ENCODE data around the gene BDKRB1. TPM values are rescaled to one million over a fixed set of nuclear protein-coding genes. Genes with fewer than 3 reads are reported as not detected.

BDKRB1 gene
- total RNA-seq, 3 donors from 2014 or later (not counting 1 experiment from before 2014, with no cell fraction given): not detected

DNA sequence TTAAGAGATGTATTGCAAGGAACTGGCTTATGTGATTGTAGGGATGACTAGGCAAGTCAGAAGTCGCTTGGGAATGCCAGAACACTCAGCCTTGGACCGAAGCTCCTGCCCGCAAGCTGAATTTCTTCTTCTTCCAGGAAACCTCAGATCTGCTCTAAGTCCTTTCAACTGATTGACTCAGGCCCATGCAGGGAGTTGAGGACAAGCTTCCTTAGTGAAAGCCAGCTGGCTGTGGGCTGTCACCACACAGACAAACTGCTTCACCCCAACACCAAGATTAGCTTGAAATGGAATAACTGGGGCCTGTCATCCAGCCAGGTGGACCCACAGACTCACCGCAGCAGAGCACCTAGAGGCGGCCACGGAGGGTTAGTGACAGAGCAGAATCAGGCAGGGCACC is 26.7 kb upstream of the BDKRB1 start:
- no peaks in the 10 kb centered on the region for H3K36me3 Mint-ChIP-seq
- Histone ChIP-seq H3K9me3 (ENCODE audit: control insufficient read depth, insufficient read depth, low read length) (no peaks in the 10 kb centered on the region), H3K4me1 (ENCODE audit: control insufficient read depth, insufficient read depth, low read length) (no peaks in the 10 kb centered on the region), H3K27me3 (ENCODE audit: control insufficient read depth, insufficient read depth, low read length) (no peaks in the 10 kb centered on the region), H3K27ac (ENCODE audit: low read length) (no peak overlapping the region), H3K4me3 (ENCODE audit: low read length) (no peak overlapping the region), H3K36me3 (ENCODE audit: control insufficient read depth, insufficient read depth, low read length) (no peaks in the 10 kb centered on the region)
- peaks cover 0 to 7% of the 10 kb centered on the region in 2 donors for H3K27me3 Mint-ChIP-seq (ENCODE audit: low read depth in 2 of 2)
- no peak overlapping the region for H3K4me3 Mint-ChIP-seq
- ATAC-seq (no peak), DNase-seq (no peak)
- no peak for TF ChIP-seq CTCF (IDR thresholded peaks at IDR 0.05)
- WGBS (ENCODE audit: insufficient coverage): 88% methylated on average over 6 of the region's 6 CpGs
- H3K9me3 Mint-ChIP-seq: no peaks in the 10 kb centered on the region
- H3K4me1 Mint-ChIP-seq: no peaks in the 10 kb centered on the region
- intact Hi-C loops (cut with micrococcal nuclease): no loop called here
- H3K27ac Mint-ChIP-seq: no peak overlapping the region

DNA sequence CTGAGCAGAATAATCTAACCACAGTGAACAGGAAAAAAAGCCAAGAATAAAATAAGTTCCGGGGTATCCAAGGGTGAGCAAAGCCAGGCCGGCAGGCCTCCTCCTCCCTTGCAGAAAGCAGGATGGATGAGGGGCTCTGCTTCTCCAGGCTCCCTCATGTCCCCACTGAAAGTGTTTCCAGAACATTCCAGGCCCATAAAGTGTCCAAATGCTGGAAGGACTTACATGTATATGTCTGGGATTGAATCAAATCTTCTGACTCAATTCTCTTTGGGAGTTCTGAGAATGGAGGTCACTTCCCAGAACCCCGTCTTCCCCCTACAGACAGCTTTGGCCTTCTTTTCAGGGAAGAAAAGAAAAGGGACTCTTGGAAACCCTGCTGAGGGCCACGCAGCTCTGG is 25.0 kb upstream of the BDKRB1 start:
- no peak overlapping the region for H3K27ac Mint-ChIP-seq
- no peaks in the 10 kb centered on the region for H3K27me3 Mint-ChIP-seq (ENCODE audit: low read depth in 2 of 2)
- TF ChIP-seq CTCF (IDR thresholded peaks at IDR 0.05): no peak
- H3K36me3 ChIP-seq (ENCODE audit: control insufficient read depth, insufficient read depth, low read length): no peaks in the 10 kb centered on the region
- H3K27me3 ChIP-seq (ENCODE audit: control insufficient read depth, insufficient read depth, low read length): no peaks in the 10 kb centered on the region
- WGBS (ENCODE audit: insufficient coverage): 78% methylated on average over 4 of the region's 4 CpGs
- H3K9me3 Mint-ChIP-seq: no peaks in the 10 kb centered on the region
- H3K4me3 Mint-ChIP-seq: no peak overlapping the region
- H3K4me3 ChIP-seq (ENCODE audit: low read length): no peak overlapping the region
- H3K4me1 ChIP-seq (ENCODE audit: control insufficient read depth, insufficient read depth, low read length): no peaks in the 10 kb centered on the region
- DNase-seq (no peak), ATAC-seq (no peak)
- intact Hi-C loops (cut with micrococcal nuclease): no loop called here
- no peak overlapping the region for H3K27ac ChIP-seq (ENCODE audit: low read length)
- H3K36me3 Mint-ChIP-seq: no peaks in the 10 kb centered on the region
- H3K4me1 Mint-ChIP-seq: no peaks in the 10 kb centered on the region
- H3K9me3 ChIP-seq (ENCODE audit: control insufficient read depth, insufficient read depth, low read length): no peaks in the 10 kb centered on the region

GRCh38 chr14:96231526-96232130 is 24.4 kb upstream of the BDKRB1 start:
- no peak for DNase-seq
- Histone ChIP-seq H3K36me3 (ENCODE audit: control insufficient read depth, insufficient read depth, low read length) (no peaks in the 10 kb centered on the region), H3K4me3 (ENCODE audit: low read length) (no peak overlapping the region), H3K27ac (ENCODE audit: low read length) (no peak overlapping the region), H3K4me1 (ENCODE audit: control insufficient read depth, insufficient read depth, low read length) (no peaks in the 10 kb centered on the region), H3K27me3 (ENCODE audit: control insufficient read depth, insufficient read depth, low read length) (no peaks in the 10 kb centered on the region), H3K9me3 (ENCODE audit: control insufficient read depth, insufficient read depth, low read length) (no peaks in the 10 kb centered on the region)
- Mint-ChIP-seq H3K27ac (no peak overlapping the region), H3K4me3 (no peak overlapping the region), H3K27me3 (ENCODE audit: low read depth in 2 of 2) (no peaks in the 10 kb centered on the region), H3K4me1 (no peaks in the 10 kb centered on the region), H3K36me3 (no peaks in the 10 kb centered on the region), H3K9me3 (no peaks in the 10 kb centered on the region)
- intact Hi-C loops (cut with micrococcal nuclease): no loop called here
- no peak for ATAC-seq
- TF ChIP-seq CTCF (IDR thresholded peaks at IDR 0.05): no peak
- 82% methylated on average over 12 of the region's 12 CpGs for WGBS (ENCODE audit: insufficient coverage)

GRCh38 chr14:96232506-96232905 is 23.5 kb upstream of the BDKRB1 start:
- DNase-seq (no peak), ATAC-seq (no peak)
- Histone ChIP-seq H3K4me1 (ENCODE audit: control insufficient read depth, insufficient read depth, low read length) (no peaks in the 10 kb centered on the region), H3K27me3 (ENCODE audit: control insufficient read depth, insufficient read depth, low read length) (no peaks in the 10 kb centered on the region), H3K9me3 (ENCODE audit: control insufficient read depth, insufficient read depth, low read length) (no peaks in the 10 kb centered on the region), H3K36me3 (ENCODE audit: control insufficient read depth, insufficient read depth, low read length) (no peaks in the 10 kb centered on the region), H3K27ac (ENCODE audit: low read length) (no peak overlapping the region), H3K4me3 (ENCODE audit: low read length) (no peak overlapping the region)
- Mint-ChIP-seq H3K9me3 (no peaks in the 10 kb centered on the region), H3K4me1 (no peaks in the 10 kb centered on the region), H3K4me3 (no peak overlapping the region), H3K27ac (no peak overlapping the region), H3K36me3 (no peaks in the 10 kb centered on the region), H3K27me3 (ENCODE audit: low read depth in 2 of 2) (no peaks in the 10 kb centered on the region)
- WGBS (ENCODE audit: insufficient coverage): 84% methylated on average over 11 of the region's 11 CpGs
- no peak for TF ChIP-seq CTCF (IDR thresholded peaks at IDR 0.05)
- intact Hi-C loops (cut with micrococcal nuclease): no loop called here

Data from natural killer cell (primary cell).